ENCODE results near the gene OTUD1. TPM values are rescaled to one million over a fixed set of nuclear protein-coding genes. Genes with fewer than 3 reads are reported as not detected.

OTUD1 gene
- polyA plus RNA-seq, 1 donor (not counting 4 experiments of a cell fraction or from before 2014, with no cell fraction given), result 4.7 TPM

DNA sequence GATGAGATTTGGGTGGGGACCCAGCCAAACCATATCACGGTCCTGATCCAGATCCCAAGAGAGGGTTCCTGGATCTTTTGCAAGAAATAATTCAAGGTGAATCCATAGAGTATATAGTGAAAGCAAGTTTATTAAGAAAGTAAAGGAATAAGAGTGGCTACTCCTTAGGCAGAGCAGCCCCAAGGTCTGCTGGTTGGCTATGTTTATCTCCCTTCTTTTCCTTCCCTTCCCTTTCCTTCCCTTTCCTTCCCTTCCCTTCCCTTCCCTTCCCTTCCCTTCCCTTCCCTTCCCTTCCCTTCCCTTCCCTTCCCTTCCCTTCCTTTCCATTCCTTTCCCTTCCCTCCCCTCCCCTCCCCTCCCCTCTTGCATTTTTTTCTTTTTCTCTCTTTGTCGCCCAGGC is 35.2 kb downstream of the OTUD1 start:
- TF ChIP-seq, protein P1, sequence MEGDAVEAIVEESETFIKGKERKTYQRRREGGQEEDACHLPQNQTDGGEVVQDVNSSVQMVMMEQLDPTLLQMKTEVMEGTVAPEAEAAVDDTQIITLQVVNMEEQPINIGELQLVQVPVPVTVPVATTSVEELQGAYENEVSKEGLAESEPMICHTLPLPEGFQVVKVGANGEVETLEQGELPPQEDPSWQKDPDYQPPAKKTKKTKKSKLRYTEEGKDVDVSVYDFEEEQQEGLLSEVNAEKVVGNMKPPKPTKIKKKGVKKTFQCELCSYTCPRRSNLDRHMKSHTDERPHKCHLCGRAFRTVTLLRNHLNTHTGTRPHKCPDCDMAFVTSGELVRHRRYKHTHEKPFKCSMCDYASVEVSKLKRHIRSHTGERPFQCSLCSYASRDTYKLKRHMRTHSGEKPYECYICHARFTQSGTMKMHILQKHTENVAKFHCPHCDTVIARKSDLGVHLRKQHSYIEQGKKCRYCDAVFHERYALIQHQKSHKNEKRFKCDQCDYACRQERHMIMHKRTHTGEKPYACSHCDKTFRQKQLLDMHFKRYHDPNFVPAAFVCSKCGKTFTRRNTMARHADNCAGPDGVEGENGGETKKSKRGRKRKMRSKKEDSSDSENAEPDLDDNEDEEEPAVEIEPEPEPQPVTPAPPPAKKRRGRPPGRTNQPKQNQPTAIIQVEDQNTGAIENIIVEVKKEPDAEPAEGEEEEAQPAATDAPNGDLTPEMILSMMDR (optimal IDR thresholded peaks at IDR 0.05 in 1 of 3, IDR thresholded peaks at IDR 0.05 in 1 of 3, conservative IDR thresholded peaks at IDR 0.05 in 1 of 3; ENCODE audit: extremely low read depth in 1 of 3, insufficient read depth in 2 of 3, low read length in 3 of 3), result no peak
- no peak for TF ChIP-seq EZH2 (IDR thresholded peaks at IDR 0.05; ENCODE audit: low read length)
- no peak overlapping the region for H3K4me3 ChIP-seq (ENCODE audit: control insufficient read depth in 2 of 3, extremely low read depth in 1 of 3, insufficient read depth in 2 of 3, low read depth in 1 of 3, low read length in 3 of 3)
- no peak overlapping the region for H3K9ac ChIP-seq (ENCODE audit: control insufficient read depth, extremely low read depth, insufficient read depth, low read length)
- H3K9me3 ChIP-seq (ENCODE audit: control insufficient read depth, low read depth, low read length), result no peaks in the 10 kb centered on the region
- H3K9me1 ChIP-seq (ENCODE audit: control insufficient read depth, extremely low read depth, insufficient read depth, low read length), result no peaks in the 10 kb centered on the region
- H2AFZ ChIP-seq (ENCODE audit: control insufficient read depth, low read length), result no peak overlapping the region
- H3K27ac ChIP-seq (ENCODE audit: control insufficient read depth, insufficient read depth, low read length), result no peak overlapping the region
- H3K36me3 ChIP-seq (ENCODE audit: control insufficient read depth in 2 of 2, extremely low read depth in 1 of 2, insufficient read depth in 2 of 2, low read length in 2 of 2), result no peaks in the 10 kb centered on the region
- no peaks in the 10 kb centered on the region for H3K79me2 ChIP-seq (ENCODE audit: control insufficient read depth, insufficient read depth, low read length)
- dilution Hi-C loops (cut with MboI; ENCODE audit: extremely low pct_ligation_motif_present, low sequenced_read_pairs), result no loop called here
- H4K20me1 ChIP-seq (ENCODE audit: control insufficient read depth, extremely low read depth, insufficient read depth, low read length), result no peaks in the 10 kb centered on the region
- H3K4me2 ChIP-seq (ENCODE audit: control insufficient read depth, extremely low read depth, insufficient read depth, low read depth, low read length), result no peak overlapping the region
- FAIRE-seq, result no peak
- DNase-seq (ENCODE audit: low read depth, low spot score), result no peak
- peaks cover 6% of the 10 kb centered on the region for H3K27me3 ChIP-seq (ENCODE audit: control insufficient read depth, extremely low read depth, insufficient read depth, low read length)
- H3K4me1 ChIP-seq (ENCODE audit: control insufficient read depth, extremely low read depth, insufficient read depth, low read length), result no peaks in the 10 kb centered on the region

DNA sequence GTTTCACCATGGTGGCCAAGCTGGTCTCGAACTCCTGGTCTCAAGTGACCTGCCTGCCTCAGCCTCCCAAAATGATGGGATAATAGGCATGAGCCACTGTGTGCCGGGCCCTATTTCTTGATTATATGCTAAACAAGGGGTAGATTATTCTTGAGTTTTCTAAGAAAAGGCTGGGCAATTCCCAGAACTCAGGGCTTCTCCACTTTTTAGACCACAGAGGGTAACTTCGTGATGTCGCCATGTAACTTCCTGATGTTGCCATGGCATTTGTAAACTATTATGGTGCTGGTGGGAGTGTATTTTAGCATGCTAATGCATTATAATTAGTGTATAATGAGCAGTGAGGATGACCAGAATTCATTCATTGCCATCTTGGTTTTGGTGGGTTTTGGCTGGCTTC is 35.8 kb downstream of the OTUD1 start:
- Histone ChIP-seq H3K79me2 (ENCODE audit: control insufficient read depth, insufficient read depth, low read length) (no peaks in the 10 kb centered on the region), H3K36me3 (ENCODE audit: control insufficient read depth in 2 of 2, extremely low read depth in 1 of 2, insufficient read depth in 2 of 2, low read length in 2 of 2) (no peaks in the 10 kb centered on the region), H3K27me3 (ENCODE audit: control insufficient read depth, extremely low read depth, insufficient read depth, low read length) (peaks cover 6% of the 10 kb centered on the region), H3K9ac (ENCODE audit: control insufficient read depth, extremely low read depth, insufficient read depth, low read length) (no peak overlapping the region), H4K20me1 (ENCODE audit: control insufficient read depth, extremely low read depth, insufficient read depth, low read length) (no peaks in the 10 kb centered on the region), H2AFZ (ENCODE audit: control insufficient read depth, low read length) (no peak overlapping the region), H3K27ac (ENCODE audit: control insufficient read depth, insufficient read depth, low read length) (no peak overlapping the region), H3K9me1 (ENCODE audit: control insufficient read depth, extremely low read depth, insufficient read depth, low read length) (no peaks in the 10 kb centered on the region), H3K4me2 (ENCODE audit: control insufficient read depth, extremely low read depth, insufficient read depth, low read depth, low read length) (no peak overlapping the region), H3K4me1 (ENCODE audit: control insufficient read depth, extremely low read depth, insufficient read depth, low read length) (no peaks in the 10 kb centered on the region), H3K9me3 (ENCODE audit: control insufficient read depth, low read depth, low read length) (no peaks in the 10 kb centered on the region), H3K4me3 (ENCODE audit: control insufficient read depth in 2 of 3, extremely low read depth in 1 of 3, insufficient read depth in 2 of 3, low read depth in 1 of 3, low read length in 3 of 3) (no peak overlapping the region)
- dilution Hi-C loops (cut with MboI; ENCODE audit: extremely low pct_ligation_motif_present, low sequenced_read_pairs), result no loop called here
- TF ChIP-seq, protein P1 (optimal IDR thresholded peaks at IDR 0.05 in 1 of 3, IDR thresholded peaks at IDR 0.05 in 1 of 3, conservative IDR thresholded peaks at IDR 0.05 in 1 of 3; ENCODE audit: extremely low read depth in 1 of 3, insufficient read depth in 2 of 3, low read length in 3 of 3), result no peak
- no peak for TF ChIP-seq EZH2 (IDR thresholded peaks at IDR 0.05; ENCODE audit: low read length)
- FAIRE-seq (no peak), DNase-seq (ENCODE audit: low read depth, low spot score) (no peak)
